ENCODE measurements around the gene TADA3.

GRCh38 chr3:9804996-9805395 is 12.7 kb upstream of the TADA3 start:
- no peak for TF ChIP-seq REST (IDR thresholded peaks at IDR 0.05; ENCODE audit: insufficient read depth in 1 of 2, low read depth in 2 of 2, low read length in 2 of 2)
- TF ChIP-seq POLR2AphosphoS5 (IDR thresholded peaks at IDR 0.05; ENCODE audit: low read depth, low read length), result no peak
- TF ChIP-seq TAF1 (IDR thresholded peaks at IDR 0.05; ENCODE audit: borderline replicate concordance, insufficient read depth, low read length), result no peak

Measured in PFSK-1 (cell line).